Calu3 (cell line): Measurements from ENCODE around the gene PTOV1. TPM values are rescaled to one million over a fixed set of nuclear protein-coding genes. Genes with fewer than 3 reads are reported as not detected.

Experiments used
- BruUV-seq: library from RNA; stranded (reverse); fragments of 400-500 nt; replicated peaks from 2 replicates; lab custom pipeline; 2021; lab: Mats Ljungman, UMichigan
- CTCF ChIA-PET: fragments of 300-600 bp; sonication (Branson Sonifier 250); formaldehyde crosslinking; loops from one replicate; lab custom pipeline; 2022; ENCODE audit warnings: antibody characterized with exemption; lab: Charles Lee
- DNase-seq: peaks from one replicate; pipeline ENCODE4 v3.0.0; 2022
- H3K27ac Mint-ChIP-seq: one replicate; pipeline ENCODE4 v1.8.0; 2022; ENCODE audit warnings: mixed read lengths; ENCODE audit not compliant: unreplicated experiment
- H3K27me3 Mint-ChIP-seq: one replicate; pipeline ENCODE4 v1.8.0; 2022; ENCODE audit warnings: mixed read lengths; ENCODE audit not compliant: unreplicated experiment
- H3K36me3 Mint-ChIP-seq: one replicate; pipeline ENCODE4 v1.8.0; 2022; ENCODE audit warnings: mild to moderate bottlenecking, moderate library complexity, mixed read lengths; ENCODE audit not compliant: insufficient read depth, unreplicated experiment
- H3K4me1 Mint-ChIP-seq: one replicate; pipeline ENCODE4 v1.8.0; 2022; ENCODE audit warnings: mild to moderate bottlenecking, low read depth, mixed read lengths; ENCODE audit not compliant: unreplicated experiment
- H3K4me3 Mint-ChIP-seq: one replicate; pipeline ENCODE4 v1.8.0; 2022; ENCODE audit warnings: mild to moderate bottlenecking, low read depth, moderate library complexity, mixed read lengths; ENCODE audit not compliant: unreplicated experiment
- H3K9me3 Mint-ChIP-seq: one replicate; pipeline ENCODE4 v1.8.0; 2022; ENCODE audit warnings: low read depth, mixed read lengths; ENCODE audit not compliant: unreplicated experiment
- CTCF ChIP-seq: fragments of 200-600 bp; IDR thresholded peaks from one replicate; pipeline ENCODE4 v1.8.0; 2022; ENCODE audit warnings: antibody characterized with exemption; ENCODE audit not compliant: unreplicated experiment
- intact Hi-C: fragments of 100-400 bp; cut with micrococcal nuclease; formaldehyde crosslinking; loops from one replicate; pipeline ENCODE4 v1.10.0; 2022; ENCODE audit not compliant: unreplicated experiment
- total RNA-seq: library from RNA; stranded (reverse); gene quantifications from 2 replicates; pipeline ENCODE4 v1.2.3, GENCODE V29; 2022

The PTOV1 gene
- total RNA-seq, 1 experiment from 2014 or later: 256 TPM

- no peak for DNase-seq
- H3K27me3 Mint-ChIP-seq: no peaks in the 10 kb centered on the region
- TF ChIP-seq CTCF: no peak
- H3K9me3 Mint-ChIP-seq: no peaks in the 10 kb centered on the region
- H3K36me3 Mint-ChIP-seq: no peaks in the 10 kb centered on the region
- no peak overlapping the region for H3K4me3 Mint-ChIP-seq
- CTCF ChIA-PET: no interaction called here
- no TSS peak for BruUV-seq
- H3K4me1 Mint-ChIP-seq: peaks cover 17% of the 10 kb centered on the region
- intact Hi-C loops: no loop called here
- H3K27ac Mint-ChIP-seq: no peak overlapping the region
Measured at GRCh38 chr19:49880162-49880869, 29.4 kb downstream of the PTOV1 start.

- BruUV-seq: no TSS peak
Measured at GRCh38 chr19:49881186-49881585, 30.2 kb downstream of the PTOV1 start.

GRCh38 chr19:49881672-49882394 is 30.9 kb downstream of the PTOV1 start:
- H3K4me1 Mint-ChIP-seq: peaks cover 17% of the 10 kb centered on the region
- intact Hi-C loops: no loop called here
- no peak for DNase-seq
- no peaks in the 10 kb centered on the region for H3K9me3 Mint-ChIP-seq
- no peaks in the 10 kb centered on the region for H3K36me3 Mint-ChIP-seq
- H3K4me3 Mint-ChIP-seq: no peak overlapping the region
- no peaks in the 10 kb centered on the region for H3K27me3 Mint-ChIP-seq
- TF ChIP-seq CTCF: no peak
- CTCF ChIA-PET: no interaction called here
- H3K27ac Mint-ChIP-seq: no peak overlapping the region
- BruUV-seq: no TSS peak

More at GRCh38 chr19:49881186-49881585, 30.2 kb downstream of the PTOV1 start:
- Mint-ChIP-seq H3K4me3 (no peak overlapping the region), H3K27me3 (no peaks in the 10 kb centered on the region), H3K36me3 (no peaks in the 10 kb centered on the region), H3K27ac (no peak overlapping the region), H3K9me3 (no peaks in the 10 kb centered on the region), H3K4me1 (peaks cover 17% of the 10 kb centered on the region)
- TF ChIP-seq CTCF: no peak
- intact Hi-C loops: no loop called here
- CTCF ChIA-PET: no interaction called here
- no peak for DNase-seq

GRCh38 chr19:49882643-49883042 is 31.7 kb downstream of the PTOV1 start:
- intact Hi-C loops: no loop called here
- Mint-ChIP-seq H3K4me3 (no peak overlapping the region), H3K27me3 (no peaks in the 10 kb centered on the region), H3K36me3 (peaks cover 2% of the 10 kb centered on the region), H3K9me3 (no peaks in the 10 kb centered on the region), H3K4me1 (peaks cover 17% of the 10 kb centered on the region), H3K27ac (no peak overlapping the region)
- BruUV-seq: no TSS peak
- CTCF ChIA-PET: no interaction called here
- TF ChIP-seq CTCF: no peak
- DNase-seq: no peak
